HL-60/S4 (cell line): ENCODE results near the gene TBC1D2B.

ENCODE experiments used
- in situ Hi-C: fragments of 300-500 bp; cut with MboI; formaldehyde crosslinking; loops from 2 replicates; pipeline ENCODE4 v1.14.3; 2022; ENCODE audit warnings: low sequenced_read_pairs

TBC1D2B gene

GRCh38 chr15:78098131-78098755, 20.7 kb upstream of the TBC1D2B start:
- in situ Hi-C loops = no loop called here

- in situ Hi-C loops = no loop called here
Observed at GRCh38 chr15:78097667-78098066, 20.2 kb upstream of the TBC1D2B start.

GRCh38 chr15:78093242-78094020, 15.9 kb upstream of the TBC1D2B start:
- in situ Hi-C loops = no loop called here

- in situ Hi-C loops = no loop called here
Observed at GRCh38 chr15:78092261-78093041, 14.9 kb upstream of the TBC1D2B start, which contains the start of gene SH2D7. SH2D7 (plus strand) TSS chr15:78092561; CDS start chr15:78092585, 24 bp downstream.

- in situ Hi-C loops = no loop called here
Observed at GRCh38 chr15:78090422-78091063, 13.0 kb upstream of the TBC1D2B start.

GRCh38 chr15:78088773-78089080, 11.2 kb upstream of the TBC1D2B start:
- in situ Hi-C loops = no loop called here

GRCh38 chr15:78087951-78088772, 10.7 kb upstream of the TBC1D2B start:
- in situ Hi-C loops = no loop called here

GRCh38 chr15:78085928-78086327, 8.4 kb upstream of the TBC1D2B start:
- in situ Hi-C loops = no loop called here

GRCh38 chr15:78084449-78084750, 6.9 kb upstream of the TBC1D2B start:
- in situ Hi-C loops = no loop called here

GRCh38 chr15:78083687-78084448, 6.4 kb upstream of the TBC1D2B start:
- in situ Hi-C loops = no loop called here

GRCh38 chr15:78083186-78083585, 5.7 kb upstream of the TBC1D2B start:
- in situ Hi-C loops = no loop called here

- in situ Hi-C loops = no loop called here
Observed at GRCh38 chr15:78082743-78083110, 5.2 kb upstream of the TBC1D2B start.

GRCh38 chr15:78082106-78082742, 4.7 kb upstream of the TBC1D2B start:
- in situ Hi-C loops = no loop called here

GRCh38 chr15:78080088-78080460, 2.6 kb upstream of the TBC1D2B start:
- in situ Hi-C loops = no loop called here

- in situ Hi-C loops = no loop called here
Observed at GRCh38 chr15:78079298-78080087, 2.0 kb upstream of the TBC1D2B start.

- in situ Hi-C loops = no loop called here
Observed at GRCh38 chr15:78077871-78078210, 330 bp upstream of the TBC1D2B start.

GRCh38 chr15:78076231-78077052, 1.1 kb downstream of the TBC1D2B start:
- in situ Hi-C loops = no loop called here
